GM18526 (cell line): Measurements from ENCODE around the gene RAB22A.

Experiments used
- POLR2A ChIP-seq: IDR thresholded peaks from 3 replicates; pipeline ENCODE4 v1.6.1; 2011; ENCODE audit not compliant: insufficient read length; ENCODE audit errors: extremely low read depth

The RAB22A gene

DNA sequence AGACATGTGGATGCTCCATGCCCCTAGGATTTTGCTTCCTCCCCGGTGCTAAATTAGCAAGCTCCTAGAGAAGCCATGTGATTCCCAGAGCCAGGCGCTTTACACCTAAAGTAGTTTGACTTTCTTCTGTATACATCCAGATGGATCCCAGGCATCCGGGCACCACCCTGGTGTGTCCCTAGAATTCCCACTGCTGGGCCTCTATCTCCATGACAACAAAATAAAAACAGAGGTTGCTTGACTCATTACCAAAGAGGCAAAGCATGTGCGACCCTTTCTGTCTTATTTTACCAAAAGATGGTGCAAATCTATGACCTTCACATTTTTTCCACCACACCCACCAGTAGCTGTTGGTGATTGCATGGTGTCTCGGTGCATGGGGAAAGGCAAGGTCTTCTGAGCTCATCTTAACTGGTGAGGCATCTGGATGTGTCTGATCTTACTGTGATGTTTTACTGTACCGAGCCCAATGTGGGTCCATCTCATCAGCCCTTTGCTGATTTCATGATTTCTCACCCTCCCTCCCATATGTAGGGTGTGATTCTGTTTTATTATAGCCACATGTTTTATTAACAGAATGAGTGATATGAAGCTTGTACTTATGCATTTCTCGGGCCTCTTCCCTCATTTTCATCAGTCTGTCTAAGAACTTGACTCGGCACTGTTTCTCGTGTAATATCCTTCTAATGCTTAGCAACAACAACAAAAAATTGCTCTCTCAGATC, 52.1 kb downstream of the RAB22A start:
- TF ChIP-seq POLR2A, result no peak

DNA sequence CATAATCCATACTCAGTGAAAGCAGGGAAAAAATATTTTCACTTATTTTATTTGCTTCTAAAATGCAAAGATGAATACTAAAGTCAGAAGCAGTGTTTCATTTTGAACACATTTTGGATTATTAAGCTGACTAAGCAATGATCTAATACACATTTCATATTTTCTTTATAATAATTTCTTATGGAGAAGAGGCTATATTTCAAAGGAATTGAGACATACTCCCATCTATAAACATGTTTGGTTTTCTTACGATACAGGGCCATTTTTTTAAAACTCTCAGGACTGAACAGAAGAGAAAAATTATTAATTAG, 52.6 kb downstream of the RAB22A start:
- no peak for TF ChIP-seq POLR2A

DNA sequence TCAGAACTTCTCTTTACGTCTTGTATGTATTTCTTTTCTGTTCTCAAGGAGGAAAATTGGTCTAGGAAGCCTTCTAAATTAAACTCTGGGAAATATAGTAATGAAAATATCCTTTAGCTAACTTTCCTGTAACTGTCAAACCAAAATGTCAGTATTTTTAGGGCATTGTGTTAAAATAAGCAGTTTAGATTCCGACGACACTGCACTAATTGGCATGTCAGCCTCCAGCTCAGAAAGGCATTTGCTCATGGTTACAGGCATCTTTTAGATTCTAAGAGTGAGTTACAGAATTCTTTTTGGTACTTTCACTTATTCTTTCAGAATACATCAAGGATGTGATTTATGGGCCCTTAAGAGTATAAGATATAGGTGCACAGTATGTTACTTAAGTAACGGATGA, 53.5 kb downstream of the RAB22A start:
- TF ChIP-seq POLR2A, result no peak

DNA sequence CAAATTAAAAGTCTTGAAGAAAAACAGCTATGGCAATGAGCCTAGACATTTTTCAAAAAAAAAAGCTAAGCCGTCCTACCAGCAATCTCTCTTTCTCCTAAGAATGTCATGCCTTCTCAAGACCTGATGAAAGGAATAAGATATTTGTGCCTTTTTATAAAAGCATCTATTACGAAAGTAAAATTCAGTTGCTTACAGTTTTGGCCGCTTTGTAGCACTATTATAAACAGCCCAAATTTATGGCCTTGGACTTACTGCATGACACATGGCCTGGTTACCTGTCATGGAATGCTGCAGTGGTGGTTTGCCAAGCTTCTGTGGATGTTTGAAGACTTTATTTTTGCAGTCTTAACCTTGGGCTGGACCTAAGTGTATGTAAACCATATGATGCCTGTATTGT, 57.4 kb downstream of the RAB22A start:
- TF ChIP-seq POLR2A, result no peak

DNA sequence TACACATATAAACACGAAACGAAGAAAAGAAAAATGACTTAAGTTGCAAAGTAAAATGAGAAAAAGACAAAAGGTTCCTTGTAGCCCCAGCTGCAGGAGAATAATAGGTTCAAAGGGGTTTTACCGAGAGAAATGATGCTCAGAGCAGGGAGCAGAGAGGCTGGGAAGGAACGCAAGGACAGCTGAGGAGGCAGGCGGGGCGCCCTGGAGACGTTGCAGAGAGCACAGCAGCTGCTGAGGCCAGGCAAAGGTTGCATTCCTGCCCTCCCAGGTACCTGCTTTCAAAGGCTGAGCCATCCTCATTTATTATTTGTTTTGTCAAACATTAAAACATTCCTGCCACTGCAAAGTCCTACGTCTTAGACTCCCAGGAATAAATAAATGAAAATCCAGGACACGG, 63.3 kb downstream of the RAB22A start:
- no peak for TF ChIP-seq POLR2A

DNA sequence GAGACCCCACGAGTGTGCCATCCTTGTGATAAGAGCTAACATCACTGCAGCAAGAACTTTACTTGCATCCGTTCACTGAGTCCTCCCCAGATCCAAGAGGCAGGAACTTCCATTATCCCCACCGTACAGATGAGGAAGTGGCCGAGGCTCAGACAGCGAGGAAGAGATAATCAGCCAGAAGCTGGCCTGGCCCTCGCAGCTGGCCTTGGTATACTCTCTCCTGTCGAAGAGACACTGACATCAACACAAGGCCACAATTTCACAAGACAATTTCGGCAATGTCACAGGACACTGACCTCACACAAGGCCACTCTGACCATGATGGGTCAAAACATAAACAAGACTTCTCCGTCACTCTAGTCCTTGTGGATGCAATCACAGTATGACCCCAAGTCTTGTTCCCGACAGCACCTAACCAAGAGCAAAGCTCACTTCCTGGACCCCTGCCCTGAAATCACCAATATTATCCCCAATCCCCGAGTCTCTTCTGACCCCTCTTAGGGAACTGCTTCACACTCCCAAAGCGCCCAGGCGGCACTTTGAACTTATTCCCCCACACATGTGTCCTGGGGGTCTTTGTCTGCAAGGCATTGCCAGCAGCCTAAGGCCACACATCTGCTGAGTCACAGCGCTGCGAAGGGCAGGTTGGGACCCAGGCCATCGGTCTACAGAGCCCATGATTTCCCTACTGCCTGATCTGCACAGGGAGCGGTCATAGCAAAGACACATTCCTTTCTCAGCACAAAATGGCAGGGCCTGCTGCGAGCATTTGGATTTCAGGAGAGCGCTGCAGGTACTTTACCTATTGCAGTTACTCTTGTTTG, 64.7 kb downstream of the RAB22A start:
- no peak for TF ChIP-seq POLR2A

DNA sequence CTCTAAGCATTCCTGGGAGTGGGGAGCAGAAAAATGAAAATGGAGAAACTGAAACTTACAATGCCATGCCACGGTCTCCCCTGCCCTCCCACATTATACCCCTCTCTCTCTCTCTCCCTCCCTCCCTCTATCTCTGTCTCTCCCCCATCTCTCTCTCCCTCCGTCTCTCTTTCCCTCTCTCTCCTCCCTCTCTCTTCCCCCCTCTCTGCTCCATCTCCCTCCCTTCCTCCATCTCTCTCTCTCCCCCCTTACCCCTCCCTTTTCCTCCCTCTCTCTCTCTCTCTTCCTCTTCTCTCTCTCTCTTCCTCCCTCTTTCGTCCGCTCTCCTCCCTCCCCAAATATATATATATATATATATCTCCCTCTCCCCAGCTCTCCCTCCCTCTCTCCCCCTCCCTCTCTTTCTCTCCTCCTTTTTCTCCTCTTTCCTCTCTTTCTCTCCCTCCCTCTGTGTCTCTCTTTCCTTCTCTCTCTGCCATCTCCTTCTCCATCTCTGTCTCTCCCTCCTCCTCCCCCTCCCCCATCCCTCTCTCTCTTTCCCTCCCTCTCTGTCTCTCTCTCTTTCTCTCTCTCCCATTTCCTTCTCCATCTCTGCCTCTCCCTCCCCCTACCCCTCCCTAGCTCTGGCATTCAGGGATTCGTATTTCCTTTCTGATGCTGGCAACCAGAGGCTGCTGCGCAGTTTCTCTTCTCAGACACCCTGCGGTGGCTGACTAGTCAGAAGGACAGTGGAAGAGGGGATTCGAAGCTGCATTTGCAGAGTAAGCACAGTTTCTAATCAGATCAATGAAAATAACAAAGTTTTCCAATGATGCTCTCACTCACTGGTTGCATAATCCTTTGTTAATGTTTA, 65.6 kb downstream of the RAB22A start:
- TF ChIP-seq POLR2A, result no peak

DNA sequence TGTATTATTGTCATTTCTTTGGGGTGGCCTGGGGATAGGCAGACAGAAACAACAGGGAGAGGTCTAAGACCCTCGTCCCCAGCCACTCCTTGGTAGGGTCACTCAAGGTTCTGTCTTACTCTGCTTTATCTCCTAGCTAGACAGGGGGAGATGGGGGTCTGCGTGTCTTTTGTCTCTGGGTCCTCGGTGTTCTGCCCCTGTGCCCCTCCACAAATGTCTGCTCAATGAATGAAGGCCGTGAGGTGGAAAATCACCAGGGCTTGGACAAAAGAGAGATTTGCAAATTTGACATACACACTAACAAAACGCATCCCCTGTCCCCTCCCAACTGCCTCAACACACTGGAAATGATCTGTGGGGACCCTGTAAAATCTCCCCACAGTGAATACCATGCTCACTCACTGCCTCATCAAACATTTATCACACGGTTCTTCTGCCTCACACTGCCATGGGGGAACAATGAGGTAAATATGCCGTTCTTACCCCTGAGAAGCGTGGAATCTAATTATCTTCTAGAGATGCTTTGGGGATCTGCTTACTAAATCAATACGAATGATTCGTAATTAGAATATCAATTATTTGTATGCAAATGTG, 66.3 kb downstream of the RAB22A start:
- no peak for TF ChIP-seq POLR2A

DNA sequence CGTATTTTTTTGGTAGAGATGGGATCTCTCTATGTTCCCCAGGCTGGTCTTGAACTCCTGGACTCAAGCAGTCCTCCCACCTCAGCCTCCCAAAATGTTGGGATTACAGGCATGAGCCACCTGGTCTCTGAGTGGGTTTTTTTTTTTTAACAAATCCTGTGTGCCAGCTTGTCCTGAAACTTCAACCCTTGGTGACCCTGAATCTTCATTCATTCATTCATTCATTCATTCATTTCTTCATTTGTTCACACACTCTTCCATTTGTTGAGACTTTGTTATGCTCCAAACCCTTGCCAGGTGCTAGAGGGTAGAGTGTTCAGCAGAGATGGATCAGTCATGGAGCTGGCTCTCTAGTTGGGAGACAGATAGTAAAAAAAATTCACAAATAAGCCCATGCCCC, 67.5 kb downstream of the RAB22A start:
- TF ChIP-seq POLR2A, result no peak

DNA sequence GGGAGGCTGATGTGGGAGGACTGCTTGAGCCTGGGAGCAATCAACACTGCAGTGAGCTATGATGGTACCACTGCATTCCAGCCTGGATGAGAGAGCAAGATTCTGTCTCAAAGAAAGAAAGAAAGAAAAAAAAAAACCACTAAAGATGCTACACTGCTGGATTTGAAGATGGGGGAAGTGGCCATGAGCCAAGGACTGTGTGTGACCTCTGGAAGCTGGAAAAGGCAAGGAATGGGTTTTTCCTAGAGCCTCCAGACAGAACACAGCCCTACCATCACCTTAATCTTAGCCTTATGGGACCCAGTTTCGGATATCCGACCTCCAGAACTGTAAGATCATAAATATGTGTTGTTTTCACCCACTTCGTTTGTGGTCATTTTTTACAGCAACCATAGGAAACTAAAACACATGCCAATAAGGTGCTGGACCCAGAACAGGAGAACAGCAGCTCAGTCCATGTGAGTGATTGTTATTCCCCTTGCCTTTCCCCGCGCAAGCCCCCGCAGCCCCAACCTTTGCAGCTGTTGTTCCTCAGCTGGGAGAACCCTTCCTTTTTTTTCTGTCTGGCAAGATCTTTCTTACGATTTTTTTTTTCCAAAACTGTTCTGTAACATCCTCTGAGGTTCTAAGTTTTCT, 68.4 kb downstream of the RAB22A start:
- no peak for TF ChIP-seq POLR2A

DNA sequence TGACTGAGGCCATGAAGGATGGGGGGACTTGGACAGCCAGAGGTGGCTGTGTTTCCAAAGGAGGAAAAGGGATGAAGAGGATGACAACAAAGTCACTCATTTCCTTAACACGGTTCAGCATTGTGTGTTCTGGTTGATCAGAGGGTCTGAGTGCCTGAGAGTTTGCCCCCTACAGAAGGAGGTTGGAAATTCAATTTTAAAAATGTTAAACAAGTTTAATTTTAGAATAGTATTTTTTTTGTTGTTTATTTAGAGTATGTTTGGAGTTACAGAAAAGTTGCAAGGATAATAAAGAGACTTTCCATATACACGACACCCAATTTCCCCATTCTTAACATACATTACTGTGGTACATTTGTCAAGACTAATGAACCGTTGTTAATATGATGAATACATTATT, 69.2 kb downstream of the RAB22A start:
- no peak for TF ChIP-seq POLR2A

DNA sequence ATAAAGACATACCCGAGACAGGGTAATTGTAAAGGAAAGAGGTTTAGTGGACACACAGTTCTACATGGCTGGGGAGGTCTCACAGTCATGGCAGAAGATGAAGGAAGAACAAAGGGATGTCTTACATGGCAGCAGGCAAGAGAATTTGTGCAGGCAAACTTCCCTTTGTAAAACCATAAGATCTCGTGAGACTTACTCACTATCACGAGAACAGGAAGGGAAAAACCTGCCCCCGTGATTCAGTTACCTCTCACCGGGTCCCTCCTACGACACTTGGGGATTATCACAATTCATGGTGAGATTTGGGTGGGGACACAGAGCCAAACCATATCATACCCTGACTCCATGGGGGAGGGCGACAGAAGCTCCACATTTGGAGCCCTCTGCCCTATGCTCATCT, 72.1 kb downstream of the RAB22A start:
- no peak for TF ChIP-seq POLR2A

DNA sequence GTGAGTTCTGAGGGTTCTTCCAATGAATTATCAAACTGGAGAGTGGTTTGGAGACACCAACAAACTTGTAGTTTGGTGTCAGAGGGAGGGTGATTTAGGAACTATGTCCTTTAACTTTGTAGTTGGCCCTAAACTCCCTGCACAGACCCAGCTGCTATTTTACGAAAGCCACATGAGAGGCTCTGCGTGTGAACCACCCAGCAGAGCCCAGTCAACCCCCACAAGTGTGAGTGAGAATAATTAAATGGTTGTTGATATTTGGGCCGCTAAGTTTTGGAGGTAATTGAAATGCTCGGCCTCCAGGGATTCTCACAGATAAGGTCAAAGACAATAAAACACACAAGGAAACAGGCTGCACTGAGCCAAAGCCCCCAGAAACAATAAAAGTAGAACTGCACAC, 72.6 kb downstream of the RAB22A start:
- TF ChIP-seq POLR2A, result no peak

DNA sequence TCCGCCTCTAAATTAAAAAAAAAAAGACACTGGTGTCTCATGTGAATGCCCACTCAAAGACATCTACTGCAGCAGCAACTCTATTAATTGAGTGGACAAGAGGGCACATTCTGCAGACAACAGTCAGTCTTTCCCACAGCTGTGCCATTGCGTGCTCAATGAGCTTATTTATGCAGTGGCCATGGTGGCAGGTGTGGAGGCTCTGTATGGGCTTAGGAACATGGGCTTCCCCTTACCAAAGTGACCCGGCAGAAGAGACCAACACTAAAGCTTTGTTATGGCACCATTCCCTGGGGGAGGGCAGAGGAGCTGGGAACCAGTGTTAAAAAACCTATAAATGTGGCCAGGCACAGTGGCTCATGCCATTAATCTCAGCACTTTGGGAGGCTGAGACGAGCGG, 75.3 kb downstream of the RAB22A start:
- no peak for TF ChIP-seq POLR2A

DNA sequence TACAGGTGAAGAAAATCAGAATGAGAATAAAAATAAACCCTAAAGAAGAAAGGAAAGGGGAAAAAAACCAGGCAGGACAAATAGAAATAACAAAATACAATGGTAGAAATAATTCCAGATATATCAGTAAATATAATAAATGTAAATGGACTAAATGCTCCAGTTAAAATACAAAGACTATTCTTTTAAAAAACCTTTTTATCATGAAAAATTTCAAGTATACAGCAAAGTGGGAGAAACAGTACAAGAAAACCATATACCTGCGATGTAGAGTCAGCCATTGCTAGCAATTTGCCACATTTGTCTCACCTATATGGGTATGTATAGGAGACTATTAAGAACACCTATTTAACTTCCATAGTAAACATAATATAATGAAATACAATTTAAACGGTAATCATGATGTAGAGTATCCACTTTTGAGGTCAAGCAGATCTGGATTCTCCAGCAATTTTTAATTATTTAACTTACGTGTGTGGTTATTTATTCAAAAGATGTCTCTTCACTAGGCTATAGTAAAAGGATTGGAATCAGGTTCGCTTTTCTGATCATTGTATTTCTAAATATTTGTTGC, 78.6 kb downstream of the RAB22A start:
- no peak for TF ChIP-seq POLR2A
